ENCODE results near the gene CLDN18. TPM values are rescaled to one million over a fixed set of nuclear protein-coding genes. Genes with fewer than 3 reads are reported as not detected.

Gene CLDN18
- total RNA-seq, 1 donor from 2014 or later = 0.11 TPM

DNA sequence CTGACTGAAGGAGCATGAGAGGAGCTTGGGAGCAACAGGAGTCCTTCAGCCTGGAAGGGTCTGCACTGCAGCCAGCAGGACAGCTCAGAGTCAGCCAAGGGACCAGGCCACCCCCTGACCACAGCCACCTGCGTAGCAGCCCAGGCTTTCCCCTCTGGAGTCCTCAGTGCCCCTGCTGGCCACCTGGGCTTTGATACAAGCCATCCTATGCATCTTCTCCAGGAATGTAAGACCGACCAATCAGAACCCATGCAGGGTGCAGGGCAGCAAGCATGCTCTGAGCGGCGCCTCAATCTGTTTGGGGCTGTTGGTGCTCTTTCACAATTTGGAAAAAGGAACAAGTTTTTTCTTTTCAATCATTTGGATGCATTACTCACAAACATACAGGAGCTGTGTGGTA is 53.5 kb downstream of the CLDN18 start:
- Histone ChIP-seq H3K36me3 (peaks cover 46 to 67% of the 10 kb centered on the region in 2 donors), H3K9me3 (no peaks in the 10 kb centered on the region), H3K4me1 (no peaks in the 10 kb centered on the region), H3K4me3 (no peak overlapping the region), H3K27me3 (no peaks in the 10 kb centered on the region), H3K27ac (no peak overlapping the region)
- TF ChIP-seq, protein P1, sequence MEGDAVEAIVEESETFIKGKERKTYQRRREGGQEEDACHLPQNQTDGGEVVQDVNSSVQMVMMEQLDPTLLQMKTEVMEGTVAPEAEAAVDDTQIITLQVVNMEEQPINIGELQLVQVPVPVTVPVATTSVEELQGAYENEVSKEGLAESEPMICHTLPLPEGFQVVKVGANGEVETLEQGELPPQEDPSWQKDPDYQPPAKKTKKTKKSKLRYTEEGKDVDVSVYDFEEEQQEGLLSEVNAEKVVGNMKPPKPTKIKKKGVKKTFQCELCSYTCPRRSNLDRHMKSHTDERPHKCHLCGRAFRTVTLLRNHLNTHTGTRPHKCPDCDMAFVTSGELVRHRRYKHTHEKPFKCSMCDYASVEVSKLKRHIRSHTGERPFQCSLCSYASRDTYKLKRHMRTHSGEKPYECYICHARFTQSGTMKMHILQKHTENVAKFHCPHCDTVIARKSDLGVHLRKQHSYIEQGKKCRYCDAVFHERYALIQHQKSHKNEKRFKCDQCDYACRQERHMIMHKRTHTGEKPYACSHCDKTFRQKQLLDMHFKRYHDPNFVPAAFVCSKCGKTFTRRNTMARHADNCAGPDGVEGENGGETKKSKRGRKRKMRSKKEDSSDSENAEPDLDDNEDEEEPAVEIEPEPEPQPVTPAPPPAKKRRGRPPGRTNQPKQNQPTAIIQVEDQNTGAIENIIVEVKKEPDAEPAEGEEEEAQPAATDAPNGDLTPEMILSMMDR (IDR thresholded peaks at IDR 0.05) = no peak
- DNase-seq (ENCODE audit: low spot score in 2 of 2) = no peak
- intact Hi-C loops (cut with DNase I) = no loop called here

DNA sequence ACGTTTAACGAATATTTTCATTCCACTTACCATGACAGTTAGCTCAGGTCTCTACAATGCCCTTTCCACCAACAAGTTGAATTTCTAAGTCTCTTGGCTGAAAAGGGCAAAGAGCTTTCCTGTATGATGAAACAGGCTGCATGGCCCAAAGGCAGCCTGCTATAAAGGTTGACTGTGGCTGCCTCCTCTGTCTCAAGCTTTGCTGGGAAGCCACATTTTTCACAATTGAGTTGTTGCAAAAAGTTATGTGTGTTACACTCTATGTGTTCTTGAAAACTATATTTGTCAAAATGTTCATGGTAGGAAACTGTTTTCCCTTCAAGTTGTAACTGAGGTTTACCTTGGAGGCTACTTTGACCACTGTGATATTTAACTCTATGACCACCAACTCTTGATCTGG is 56.0 kb downstream of the CLDN18 start:
- intact Hi-C loops (cut with DNase I) = loop anchor here (5.0 kb wide), 1 partner anchor 106 kb away; the partner anchor contains the start of gene DBR1
- DNase-seq (ENCODE audit: low spot score in 2 of 2) = no peak
- Histone ChIP-seq H3K27me3 (no peaks in the 10 kb centered on the region), H3K9me3 (no peaks in the 10 kb centered on the region), H3K4me3 (no peak overlapping the region), H3K4me1 (no peaks in the 10 kb centered on the region), H3K36me3 (peaks cover 57 to 77% of the 10 kb centered on the region in 2 donors), H3K27ac (no peak overlapping the region)
- TF ChIP-seq, protein P1 (IDR thresholded peaks at IDR 0.05) = no peak

DNA sequence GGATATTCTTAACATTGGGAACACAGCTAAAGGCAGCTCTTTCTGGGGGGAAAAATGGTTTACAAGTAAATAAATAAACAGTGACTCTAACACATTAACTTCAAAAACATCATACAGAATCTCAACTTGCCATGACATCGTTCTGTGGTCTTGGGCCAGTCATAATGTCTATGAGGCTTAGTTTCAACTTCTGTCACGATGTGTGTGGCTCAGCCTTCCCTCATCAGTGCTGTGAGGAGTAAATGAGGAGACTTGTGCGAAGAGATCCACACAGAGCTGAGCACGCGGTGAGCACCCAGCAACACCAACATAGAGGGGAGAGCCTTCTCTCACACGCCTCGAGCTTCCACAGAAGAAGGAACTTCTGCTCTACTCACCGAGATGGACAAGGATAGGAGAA is 56.4 kb downstream of the CLDN18 start:
- H3K4me1 ChIP-seq = no peaks in the 10 kb centered on the region
- TF ChIP-seq, protein P1 (IDR thresholded peaks at IDR 0.05) = no peak
- peaks cover 58 to 80% of the 10 kb centered on the region in 2 donors for H3K36me3 ChIP-seq

DNA sequence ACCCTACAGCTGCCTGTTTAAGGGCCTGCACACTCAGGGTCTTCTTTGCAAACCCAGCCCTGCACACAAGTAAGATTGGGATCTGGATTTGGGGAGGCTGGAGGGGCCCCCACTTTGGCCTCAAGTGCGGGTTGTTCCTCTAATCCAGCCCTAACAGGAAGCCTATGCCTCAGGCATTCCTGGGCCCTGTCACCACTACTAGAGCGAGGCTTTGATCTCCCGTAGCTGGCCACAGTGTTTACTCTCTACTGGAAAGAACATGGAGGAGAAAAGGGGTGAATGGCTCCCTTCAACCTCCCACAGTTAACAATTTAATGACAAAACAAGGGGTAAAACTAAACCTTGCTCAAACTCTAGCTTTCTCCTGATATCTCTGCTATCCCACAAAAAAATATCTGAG is 57.0 kb downstream of the CLDN18 start:
- TF ChIP-seq, protein P1 (IDR thresholded peaks at IDR 0.05) = no peak
- no peaks in the 10 kb centered on the region for H3K27me3 ChIP-seq
- H3K4me3 ChIP-seq = no peak overlapping the region
- no peaks in the 10 kb centered on the region for H3K4me1 ChIP-seq
- no peak overlapping the region for H3K27ac ChIP-seq
- H3K9me3 ChIP-seq = no peaks in the 10 kb centered on the region
- DNase-seq (ENCODE audit: low spot score in 2 of 2) = no peak
- peaks cover 60 to 82% of the 10 kb centered on the region in 2 donors for H3K36me3 ChIP-seq
- intact Hi-C loops (cut with DNase I) = loop anchor here (5.0 kb wide), 1 partner anchor 105 kb away; the partner anchor contains the start of gene DBR1

More for the DNA sequence above, 56.4 kb downstream of the CLDN18 start:
- H3K27me3 ChIP-seq = no peaks in the 10 kb centered on the region
- no peaks in the 10 kb centered on the region for H3K9me3 ChIP-seq
- no peak overlapping the region for H3K27ac ChIP-seq
- no peak overlapping the region for H3K4me3 ChIP-seq
- DNase-seq (ENCODE audit: low spot score in 2 of 2) = no peak
- intact Hi-C loops (cut with DNase I) = loop anchor here (5.0 kb wide), 1 partner anchor 106 kb away; the partner anchor contains the start of gene DBR1

DNA sequence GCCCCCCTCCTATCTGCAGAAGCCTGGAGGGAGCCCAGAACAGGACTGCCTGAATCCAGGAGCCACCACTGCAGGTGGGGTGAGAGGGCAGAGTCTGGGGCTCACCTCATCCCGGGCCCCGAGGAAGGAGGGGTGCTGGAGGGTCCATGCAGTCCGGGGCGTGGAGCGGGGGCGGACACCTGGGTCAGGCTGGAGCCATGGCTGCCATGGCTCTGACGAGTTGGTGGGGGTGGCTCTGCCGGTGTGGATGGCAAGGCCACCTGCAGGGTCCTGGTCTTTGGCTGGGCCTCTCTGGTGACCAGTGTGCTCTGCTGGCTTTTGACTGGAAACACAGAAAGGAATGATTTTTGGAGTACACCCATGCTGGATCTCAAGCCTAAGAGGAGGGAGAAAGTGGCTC is 58.1 kb downstream of the CLDN18 start:
- no peaks in the 10 kb centered on the region for H3K9me3 ChIP-seq
- intact Hi-C loops (cut with DNase I) = loop anchor here (1.0 to 5.0 kb wide), 2 partner anchors 51 to 104 kb away; partner anchors contain the start of gene DBR1

More for the DNA sequence above, 58.1 kb downstream of the CLDN18 start:
- H3K27ac ChIP-seq = no peak overlapping the region
- TF ChIP-seq, protein P1 (IDR thresholded peaks at IDR 0.05) = no peak
- no peaks in the 10 kb centered on the region for H3K27me3 ChIP-seq
- no peak overlapping the region for H3K4me3 ChIP-seq
- no peak for DNase-seq (ENCODE audit: low spot score in 2 of 2)
- H3K4me1 ChIP-seq = no peaks in the 10 kb centered on the region
- peaks cover 49 to 72% of the 10 kb centered on the region in 2 donors for H3K36me3 ChIP-seq
